Ammon's horn (tissue), 1 donor: ENCODE results near the gene NUP214.
"Not testable (repeated sequence)": the region's sequence is repeated elsewhere in the genome, so short reads cannot be mapped to it uniquely, and the experiment has no call there.

Source experiments
- DNase-seq: peaks from one replicate; pipeline ENCODE4 v3.0.0-alpha.2; 2016; ENCODE audit warnings: low spot score

The NUP214 gene

DNA sequence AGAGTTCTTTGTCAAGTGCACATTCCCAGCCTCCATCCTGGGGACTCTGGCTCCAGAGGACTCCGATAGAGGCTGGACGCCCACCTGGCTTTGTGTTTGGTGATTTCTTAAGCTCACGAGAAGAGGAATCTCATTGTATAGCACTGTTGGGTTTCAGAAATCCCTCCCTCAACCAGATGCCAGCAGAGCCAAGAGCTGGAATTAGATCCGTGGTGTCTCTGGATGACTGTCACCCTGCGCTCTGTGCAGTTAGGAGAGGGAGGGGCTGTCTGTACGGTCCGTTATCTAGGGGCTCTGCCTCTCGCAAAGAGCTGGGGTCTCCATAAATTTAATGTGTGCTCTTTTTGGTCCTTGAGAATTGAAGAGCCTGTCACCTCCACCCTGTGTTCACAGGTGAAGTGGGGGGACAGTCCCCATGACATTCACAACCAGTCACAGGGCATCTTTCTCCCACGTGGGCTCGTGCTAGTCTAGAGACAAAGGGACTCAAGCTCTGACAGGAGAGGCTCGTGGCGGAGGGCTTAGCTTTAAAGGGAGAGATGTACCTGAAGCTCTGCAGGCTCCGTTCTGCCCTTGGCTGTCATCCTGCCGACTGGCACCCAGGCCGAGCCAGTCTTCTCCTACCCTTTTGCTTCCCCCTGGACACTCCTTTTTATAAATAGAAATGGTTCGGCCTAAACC lies 109.6 kb downstream of the NUP214 start:
- DNase-seq = no peak

GRCh38 chr9:131235480-131235851 lies 110.1 kb downstream of the NUP214 start:
- DNase-seq = no peak

DNA sequence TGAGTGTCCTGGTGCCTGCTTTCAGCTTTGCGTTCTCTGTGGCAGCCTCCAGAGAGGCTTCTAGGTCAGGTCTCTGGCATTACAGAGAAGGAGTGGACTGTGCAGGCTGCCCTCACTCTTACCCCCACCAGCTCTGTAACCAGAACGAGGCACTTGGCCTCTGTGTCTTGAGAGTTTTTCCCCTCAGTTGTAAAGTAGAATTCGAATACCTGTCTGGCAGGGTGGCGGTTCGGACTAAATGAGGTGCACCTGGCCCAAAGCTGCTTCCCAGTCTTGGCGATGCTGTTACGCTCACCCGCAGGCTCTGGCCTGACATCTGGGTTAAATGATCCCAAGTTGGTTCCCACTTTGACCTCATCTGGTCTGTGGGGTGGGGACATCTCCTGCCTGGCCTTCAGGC lies 110.8 kb downstream of the NUP214 start:
- DNase-seq = no peak

DNA sequence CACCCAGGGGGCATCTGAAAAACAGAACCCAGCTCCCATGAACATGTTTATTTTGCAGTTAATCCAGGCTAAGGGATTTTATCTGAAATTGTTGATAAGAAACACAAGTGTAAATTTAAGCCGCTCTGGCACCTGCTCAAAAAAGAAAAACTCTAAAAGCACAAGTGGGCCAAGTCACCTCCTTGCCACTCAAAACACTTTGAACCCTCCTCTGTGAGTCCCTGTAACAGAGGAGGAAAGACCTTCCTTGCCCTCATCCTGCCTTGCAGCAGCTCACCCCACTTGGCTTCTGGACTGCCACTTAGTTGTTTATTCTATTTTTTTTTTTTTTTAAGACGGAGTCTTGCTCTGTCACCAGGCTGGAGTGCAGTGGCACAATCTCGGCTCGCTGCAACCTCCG lies 111.4 kb downstream of the NUP214 start:
- DNase-seq = no peak

GRCh38 chr9:131237291-131237690 lies 111.9 kb downstream of the NUP214 start:
- no peak for DNase-seq

GRCh38 chr9:131237931-131238401 lies 112.6 kb downstream of the NUP214 start:
- peak; percentile 63 for DNase-seq

GRCh38 chr9:131238402-131239021 lies 113.1 kb downstream of the NUP214 start:
- no peak for DNase-seq

DNA sequence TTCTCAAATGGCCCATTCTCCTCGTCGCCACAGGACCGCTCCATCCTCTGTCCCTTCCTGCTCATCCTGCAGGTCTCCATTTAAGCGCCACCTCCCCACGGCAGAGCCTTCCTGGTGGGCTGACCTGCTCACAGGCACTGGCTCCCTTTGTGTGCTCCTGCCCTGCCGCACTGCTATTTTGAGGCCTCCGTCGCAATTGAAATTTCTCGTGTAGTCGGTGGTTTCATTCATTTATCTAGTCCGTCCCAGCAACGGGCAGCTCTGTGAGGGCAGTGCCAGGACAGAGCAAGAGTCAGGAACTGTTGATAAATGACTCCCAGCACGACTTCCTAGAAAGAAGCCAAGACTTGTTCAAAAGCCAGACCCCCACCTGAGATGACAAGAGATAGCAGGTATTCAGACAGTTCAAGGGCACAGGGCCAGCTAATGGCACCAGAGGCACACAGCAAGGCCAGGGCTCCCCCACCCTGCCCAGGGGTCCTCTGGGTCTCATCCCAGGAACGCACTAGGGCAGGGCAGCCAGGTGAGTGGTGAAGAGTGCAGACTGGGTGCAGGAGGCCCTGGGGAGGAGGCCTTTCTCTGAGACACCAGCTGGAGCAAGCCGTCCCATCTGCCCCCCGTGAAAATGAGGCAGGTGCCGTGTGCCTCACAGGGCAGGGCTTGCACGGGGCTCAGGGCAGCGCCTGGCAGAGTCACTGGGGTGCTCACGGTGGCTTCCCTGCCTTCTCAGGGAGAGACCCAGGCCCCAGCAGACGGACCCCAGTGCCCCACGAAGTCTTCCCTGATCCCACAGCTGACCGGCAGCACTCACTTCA lies 114.0 kb downstream of the NUP214 start:
- DNase-seq = no peak

- DNase-seq = no peak
These were observed 114.9 kb downstream of the NUP214 start for GRCh38 chr9:131240047-131240921.

DNA sequence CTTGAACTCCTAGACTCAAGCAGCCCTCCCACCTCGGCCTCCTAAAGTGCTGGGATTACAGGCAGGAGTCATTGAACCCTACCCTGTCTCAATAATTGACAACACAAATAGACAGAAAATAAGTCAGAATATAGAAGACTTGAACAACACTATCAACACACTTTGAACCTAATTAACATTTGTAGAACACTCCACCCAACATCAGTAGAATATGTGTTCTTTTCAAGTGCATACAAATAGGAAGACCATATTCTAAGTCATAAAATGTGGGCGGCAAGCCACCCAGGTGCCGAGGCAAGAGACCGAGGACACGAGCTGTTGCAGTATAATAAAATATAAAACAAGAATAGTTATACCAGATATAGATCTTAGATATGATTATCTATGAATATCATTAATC lies 118.9 kb downstream of the NUP214 start:
- DNase-seq = not testable (repeated sequence)

GRCh38 chr9:131246618-131247017 lies 121.2 kb downstream of the NUP214 start:
- DNase-seq = no peak

- no peak for DNase-seq
These were observed 126.7 kb downstream of the NUP214 start for GRCh38 chr9:131252120-131252519.

DNA sequence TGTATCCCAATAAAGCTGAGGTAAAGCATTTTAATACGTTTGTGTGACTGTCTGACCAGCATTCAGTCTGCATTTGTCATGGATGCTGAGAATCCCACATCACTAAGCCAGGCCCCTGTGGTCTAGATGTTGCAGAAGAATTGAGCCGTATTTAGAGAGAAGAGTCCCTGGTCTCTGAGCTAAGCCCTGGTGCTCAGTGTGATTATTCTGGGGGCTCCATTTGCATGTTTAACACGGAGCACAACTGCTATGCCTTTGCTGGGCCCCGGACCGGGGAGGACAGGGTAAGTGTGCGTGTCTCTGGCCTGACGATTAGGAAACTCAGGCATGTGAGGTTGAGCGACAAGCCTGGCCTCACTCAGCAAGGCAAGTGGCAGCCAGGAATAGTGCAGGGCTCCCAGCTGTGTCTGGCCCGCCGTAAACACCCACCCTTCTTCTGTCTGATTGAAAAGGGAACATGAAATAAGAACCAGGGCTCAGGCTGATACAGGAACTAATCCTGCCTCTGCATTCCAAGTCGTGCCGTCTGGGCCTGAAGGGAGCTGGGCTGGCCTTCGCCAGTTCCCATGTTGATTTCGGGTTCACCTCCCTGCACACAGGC lies 128.6 kb downstream of the NUP214 start:
- peak; percentile 79 for DNase-seq

DNA sequence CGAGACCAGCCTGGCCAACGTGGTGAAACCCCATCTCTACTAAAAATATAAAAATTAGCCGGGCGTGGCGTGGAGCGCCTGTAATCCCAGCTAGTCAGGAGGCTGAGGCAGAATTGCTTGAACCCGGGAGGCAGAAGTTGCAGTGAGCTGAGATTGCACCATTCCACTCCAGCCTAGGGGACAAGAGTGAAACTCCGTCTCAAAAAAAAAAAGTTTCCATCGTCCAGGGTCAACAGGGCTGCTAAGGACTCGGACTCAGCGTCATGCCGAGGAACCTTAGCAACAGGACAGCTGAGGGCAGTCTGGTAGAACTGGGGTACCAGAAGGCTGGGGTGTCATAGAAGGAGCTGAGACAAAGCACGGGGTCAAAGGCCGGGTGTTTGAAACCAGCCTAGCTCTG lies 129.2 kb downstream of the NUP214 start:
- DNase-seq = no peak

- DNase-seq = no peak
These were observed 130.4 kb downstream of the NUP214 start for GRCh38 chr9:131255676-131256197.

DNA sequence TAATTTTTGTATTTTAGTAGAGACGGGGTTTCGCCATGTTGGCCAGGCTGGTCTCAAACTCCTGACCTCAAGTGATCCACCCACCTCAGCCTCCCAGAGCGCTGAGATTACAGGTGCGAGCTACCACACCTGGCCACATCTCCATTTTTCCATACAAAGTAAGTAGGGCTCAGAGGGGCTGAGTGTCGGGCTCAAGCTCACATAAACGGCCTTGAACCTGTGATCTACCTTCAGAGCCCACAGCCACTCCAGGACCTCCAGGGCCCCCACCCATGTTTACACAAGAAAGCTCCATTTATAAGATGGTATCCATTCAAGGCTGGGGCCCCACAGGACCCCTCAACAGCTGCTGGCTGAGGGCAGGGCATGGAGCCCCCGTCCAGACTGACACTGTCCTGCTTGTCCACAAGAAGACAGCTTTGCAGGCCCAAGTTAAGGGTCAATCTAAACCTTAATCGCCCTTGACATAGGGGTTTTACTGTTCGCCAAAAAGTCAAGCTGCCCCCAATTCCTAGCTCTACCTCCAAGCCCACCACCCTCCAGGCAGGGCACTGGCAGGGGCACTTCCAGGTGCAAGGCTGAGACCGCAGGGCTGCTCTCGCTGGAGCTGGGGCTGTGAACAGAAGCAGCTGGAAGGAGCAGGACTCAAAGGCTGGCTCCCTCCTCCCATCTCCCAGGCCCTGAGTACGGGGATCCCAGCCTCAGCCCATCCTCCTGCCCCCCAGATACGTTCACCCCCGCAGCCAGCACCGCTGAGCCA lies 132.1 kb downstream of the NUP214 start:
- DNase-seq = no peak

GRCh38 chr9:131258186-131258585 lies 132.8 kb downstream of the NUP214 start:
- DNase-seq = no peak

GRCh38 chr9:131258698-131259431 lies 133.5 kb downstream of the NUP214 start:
- DNase-seq = no peak

DNA sequence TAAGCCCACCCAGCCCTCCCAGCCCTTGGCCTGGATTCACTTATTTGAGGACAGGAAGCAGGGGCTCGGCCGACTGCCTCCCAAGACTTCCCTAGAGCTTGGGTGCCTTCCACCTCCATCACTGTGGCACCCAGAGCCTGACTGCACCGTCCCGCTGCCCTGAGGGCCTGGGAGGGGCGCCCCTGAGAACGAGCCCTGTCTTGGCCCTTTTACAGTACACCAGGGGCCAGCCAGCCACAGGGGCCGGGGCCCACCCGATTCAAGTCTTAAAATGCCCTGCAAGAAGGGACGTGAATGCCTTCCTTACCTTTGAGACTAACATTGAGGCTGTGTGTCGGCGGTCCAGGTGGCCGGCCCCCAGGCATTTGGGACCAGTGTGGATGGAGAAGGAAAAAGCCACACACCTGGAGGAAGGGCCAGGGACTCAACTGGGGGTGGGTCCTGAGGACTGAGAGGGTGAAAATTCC lies 134.1 kb downstream of the NUP214 start:
- DNase-seq = no peak
